Stimulated activated CD4-positive, alpha-beta T cell treated with anti-CD3 and anti-CD28 coated beads, Interleukin-15, amount 100 ng/mL, for 24 hours (primary cell): ENCODE data around the gene ZSCAN21.
A peak's percentile ranks its signal among the peaks of the same experiment; 100 is the strongest.

Experiments
- DNase-seq: peaks from one replicate; pipeline ENCODE4 v3.0.0-alpha.2; 2020

Gene ZSCAN21

GRCh38 chr7:100029596-100029995 lies 20.0 kb upstream of the ZSCAN21 start:
- DNase-seq = no peak

DNA sequence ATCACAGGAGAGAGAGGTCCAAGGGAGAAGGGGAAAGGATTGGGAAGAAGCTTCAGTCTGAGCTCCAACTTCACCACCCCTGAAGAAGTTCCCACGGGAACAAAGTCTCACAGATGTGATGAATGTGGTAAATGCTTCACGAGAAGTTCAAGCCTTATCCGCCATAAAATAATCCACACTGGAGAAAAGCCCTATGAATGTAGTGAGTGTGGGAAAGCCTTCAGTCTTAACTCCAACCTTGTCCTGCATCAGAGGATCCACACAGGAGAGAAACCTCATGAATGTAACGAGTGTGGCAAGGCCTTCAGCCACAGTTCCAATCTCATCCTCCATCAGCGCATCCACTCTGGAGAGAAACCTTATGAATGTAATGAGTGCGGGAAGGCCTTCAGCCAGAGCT lies 16.0 kb upstream of the ZSCAN21 start:
- DNase-seq = no peak

GRCh38 chr7:100034871-100035510 lies 14.6 kb upstream of the ZSCAN21 start:
- DNase-seq = no peak

DNA sequence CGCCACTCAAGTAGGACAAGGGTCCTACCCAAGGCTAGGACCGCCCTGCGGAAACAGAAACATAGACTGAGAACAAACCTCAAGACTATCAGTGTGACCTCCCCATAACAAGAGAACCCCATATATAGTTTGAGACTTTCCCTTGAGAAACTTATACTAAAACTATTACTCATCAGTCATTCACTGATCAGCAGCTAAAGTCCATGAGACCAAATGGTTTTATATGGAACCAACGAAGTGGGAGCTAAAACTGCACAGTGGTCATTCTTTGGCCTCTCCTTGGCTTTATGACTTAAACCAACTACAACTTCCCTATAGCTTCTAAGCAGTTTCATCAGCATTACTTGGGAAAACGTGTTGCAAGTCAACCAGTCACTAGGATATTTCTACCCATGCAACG lies 13.7 kb upstream of the ZSCAN21 start:
- DNase-seq = no peak

DNA sequence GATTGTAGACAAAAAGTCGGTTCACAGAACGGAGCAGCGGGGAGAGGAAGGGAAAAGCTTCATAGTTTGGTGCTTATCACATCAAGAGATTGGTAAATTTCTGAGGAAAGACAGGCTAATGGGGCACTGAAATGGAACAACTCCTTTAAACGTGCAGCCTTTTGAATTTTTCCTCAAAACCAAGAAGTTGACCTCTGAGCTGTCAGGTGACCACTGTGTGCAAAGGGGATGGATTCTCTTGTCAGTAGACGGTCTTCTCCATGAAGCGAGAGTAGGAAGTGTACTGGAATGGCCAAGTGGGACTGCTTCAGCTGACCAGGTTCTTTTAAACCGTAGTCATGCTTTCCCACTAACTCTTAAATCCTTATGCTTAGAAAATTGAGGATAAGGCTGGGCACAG lies 11.2 kb upstream of the ZSCAN21 start:
- DNase-seq = no peak

- no peak for DNase-seq
Measured at GRCh38 chr7:100040575-100040974, 9.0 kb upstream of the ZSCAN21 start.

GRCh38 chr7:100044718-100045117 lies 4.9 kb upstream of the ZSCAN21 start:
- no peak for DNase-seq

DNA sequence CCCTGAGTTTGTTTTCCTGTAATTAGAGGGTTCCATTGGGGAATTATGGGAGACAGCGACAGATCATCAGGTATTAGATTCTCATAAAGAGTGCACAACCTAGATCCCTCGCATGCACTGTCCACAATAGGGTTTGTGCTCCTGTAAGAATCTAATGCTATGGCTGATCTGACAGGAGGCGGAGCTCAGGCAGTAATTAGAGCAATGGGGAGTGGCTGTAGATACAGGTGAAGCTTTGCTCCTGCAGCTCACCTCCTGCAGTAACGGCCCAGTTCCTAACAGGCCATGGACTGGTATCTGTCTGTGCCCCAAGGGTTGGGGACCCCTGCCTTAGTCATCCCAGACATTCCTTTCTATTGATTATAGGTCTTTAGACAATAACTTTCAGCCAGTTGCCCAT lies 894 bp upstream of the ZSCAN21 start:
- DNase-seq = no peak

GRCh38 chr7:100051611-100052010 lies 2.0 kb downstream of the ZSCAN21 start:
- DNase-seq = no peak

DNA sequence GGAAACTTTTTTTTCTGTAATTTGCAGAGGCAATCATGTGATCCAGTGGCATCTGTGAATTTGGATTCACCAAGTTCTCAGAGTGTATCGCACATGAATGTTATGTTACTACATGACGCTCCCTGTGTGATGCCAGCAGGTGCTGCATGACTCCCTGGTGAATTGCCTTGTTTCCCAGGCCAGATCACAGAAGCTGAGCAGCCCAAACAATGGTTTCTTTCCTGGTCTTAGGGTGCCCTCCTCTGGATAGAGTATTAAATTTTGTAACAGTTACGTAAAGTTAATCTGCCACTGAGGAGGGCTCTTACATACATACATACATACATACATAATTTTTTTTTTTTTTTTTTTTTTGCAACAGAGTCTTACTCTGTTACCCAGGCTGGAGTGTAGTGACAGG lies 3.6 kb downstream of the ZSCAN21 start:
- DNase-seq = peak; percentile 14

GRCh38 chr7:100057006-100057405 lies 7.4 kb downstream of the ZSCAN21 start:
- DNase-seq = no peak

- DNase-seq = no peak
Measured at GRCh38 chr7:100059251-100059739, 9.7 kb downstream of the ZSCAN21 start.

DNA sequence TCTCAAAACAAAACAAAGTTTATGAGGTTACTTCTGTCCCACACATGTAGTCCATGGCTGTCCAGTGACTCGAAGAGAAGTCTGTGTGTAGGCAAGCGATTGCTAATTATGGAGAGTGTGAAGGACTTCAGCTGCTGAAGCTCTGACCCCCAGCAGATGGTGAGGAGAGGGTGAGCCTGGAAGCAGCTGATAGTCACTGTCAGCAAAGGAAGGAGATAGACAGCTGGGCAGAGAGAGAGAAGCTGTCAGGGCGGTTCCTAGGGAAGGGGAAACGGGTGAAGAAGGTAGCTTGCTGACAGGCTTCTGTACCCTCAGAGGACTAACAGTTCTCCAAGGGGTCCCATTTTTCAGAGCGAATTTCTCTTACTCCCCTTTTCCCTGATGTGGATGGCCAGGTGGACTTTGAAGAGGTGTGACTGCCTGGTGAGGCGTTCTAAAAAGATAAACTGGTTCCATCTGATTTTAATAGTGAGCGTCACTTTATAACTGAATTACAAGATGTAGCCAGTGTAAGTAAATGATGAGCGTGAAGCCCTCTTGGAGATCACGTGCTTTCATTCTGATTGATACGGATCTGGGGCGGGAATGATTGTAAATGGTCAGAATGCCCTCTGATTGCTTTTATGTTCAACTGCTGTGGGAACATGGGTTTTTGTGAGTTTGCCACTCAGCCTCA lies 12.1 kb downstream of the ZSCAN21 start:
- DNase-seq = no peak

GRCh38 chr7:100063376-100063775 lies 13.8 kb downstream of the ZSCAN21 start:
- no peak for DNase-seq

DNA sequence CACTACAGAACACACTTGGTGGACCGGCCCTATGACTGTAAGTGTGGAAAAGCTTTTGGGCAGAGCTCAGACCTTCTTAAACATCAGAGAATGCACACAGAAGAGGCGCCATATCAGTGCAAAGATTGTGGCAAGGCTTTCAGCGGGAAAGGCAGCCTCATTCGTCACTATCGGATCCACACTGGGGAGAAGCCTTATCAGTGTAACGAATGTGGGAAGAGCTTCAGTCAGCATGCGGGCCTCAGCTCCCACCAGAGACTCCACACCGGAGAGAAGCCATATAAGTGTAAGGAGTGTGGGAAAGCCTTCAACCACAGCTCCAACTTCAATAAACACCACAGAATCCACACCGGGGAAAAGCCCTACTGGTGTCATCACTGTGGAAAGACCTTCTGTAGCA lies 14.6 kb downstream of the ZSCAN21 start:
- no peak for DNase-seq

- DNase-seq = no peak
Measured at GRCh38 chr7:100065452-100066186, 16.0 kb downstream of the ZSCAN21 start.

DNA sequence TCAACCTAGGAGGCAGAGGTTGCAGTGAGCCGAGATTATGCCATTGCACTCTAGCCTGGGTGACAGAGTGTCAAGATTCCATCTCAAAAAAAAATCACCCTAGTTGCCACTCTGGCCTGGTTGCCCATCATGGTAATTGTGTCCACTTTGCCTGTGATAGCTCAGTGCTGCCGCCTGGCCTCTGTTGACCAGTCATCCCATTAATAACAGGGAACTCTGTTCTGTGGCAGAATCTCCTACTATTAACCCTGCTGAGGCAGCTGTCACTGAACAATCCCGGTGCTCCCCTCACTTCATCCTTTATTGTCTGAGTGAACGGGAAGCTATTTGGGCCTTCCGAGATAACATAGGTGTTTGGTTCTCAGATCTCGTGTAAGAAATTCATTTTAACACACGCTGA lies 17.4 kb downstream of the ZSCAN21 start:
- DNase-seq = no peak

DNA sequence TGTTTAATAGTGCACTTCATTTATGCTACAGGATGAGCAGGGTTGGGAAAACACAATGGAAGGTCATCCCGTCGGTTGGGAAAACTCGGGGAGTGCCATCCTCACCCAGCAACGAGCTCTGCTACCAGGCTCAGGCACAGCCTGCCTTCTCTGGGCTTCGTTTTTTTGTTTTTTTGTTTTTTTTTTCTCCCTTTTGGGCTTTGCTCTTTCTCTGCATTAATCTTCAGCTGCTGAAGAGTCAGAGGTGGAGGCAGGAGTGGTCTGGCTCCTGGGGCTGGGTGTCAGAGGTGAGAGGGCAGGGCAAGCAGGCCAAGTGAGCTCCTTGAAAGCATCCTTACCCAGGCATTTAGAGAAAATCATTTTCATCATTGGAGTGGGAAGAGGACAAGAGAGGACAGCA lies 20.4 kb downstream of the ZSCAN21 start:
- DNase-seq = no peak

- no peak for DNase-seq
Measured at GRCh38 chr7:100071018-100071723, 21.6 kb downstream of the ZSCAN21 start.

- no peak for DNase-seq
Measured at GRCh38 chr7:100072462-100072861, 22.9 kb downstream of the ZSCAN21 start.

- DNase-seq = no peak
Measured at GRCh38 chr7:100074841-100075240, 25.3 kb downstream of the ZSCAN21 start.

DNA sequence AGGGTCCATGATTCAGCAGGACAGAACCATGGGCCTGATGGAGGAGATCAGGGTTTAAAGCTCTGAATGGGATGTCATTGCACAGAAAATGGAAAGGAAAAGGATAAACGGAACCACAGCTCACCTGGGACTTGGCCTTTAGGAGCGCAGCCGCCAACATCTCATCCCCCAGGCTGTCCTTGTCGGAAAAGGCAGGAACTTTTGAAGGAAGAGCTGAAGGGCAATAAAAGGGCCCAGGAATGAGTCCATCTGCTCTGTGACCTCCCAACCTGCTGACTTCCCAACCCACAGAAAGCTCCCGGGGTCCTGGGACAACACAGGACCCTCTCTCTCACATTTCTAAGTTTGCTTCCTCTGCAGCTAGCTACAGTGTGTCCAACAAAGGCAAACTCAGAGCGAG lies 25.8 kb downstream of the ZSCAN21 start:
- no peak for DNase-seq

DNA sequence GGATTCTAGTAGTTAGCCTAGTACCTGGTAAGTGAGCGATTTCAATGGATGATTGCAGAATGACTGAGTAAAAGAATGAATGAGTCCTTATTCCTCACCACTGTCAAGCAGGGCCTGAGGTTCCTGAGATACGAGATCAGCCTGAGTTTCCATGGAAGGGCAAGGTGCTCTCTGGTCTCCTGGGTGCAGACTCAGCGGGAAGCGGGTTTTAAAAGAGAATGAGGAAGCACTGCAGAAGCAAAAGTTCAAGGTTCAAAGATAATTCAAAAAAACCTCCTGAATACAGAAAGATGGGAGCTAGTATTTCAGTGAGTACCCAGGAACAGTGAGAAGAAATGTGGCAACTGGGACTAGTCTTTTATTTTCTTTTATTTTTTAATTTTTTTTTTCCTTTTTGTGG lies 27.6 kb downstream of the ZSCAN21 start:
- DNase-seq = no peak
